ENCODE data around the gene CEP85L. TPM values are rescaled to one million over a fixed set of nuclear protein-coding genes. Genes with fewer than 3 reads are reported as not detected.
A peak's percentile ranks its signal among the peaks of the same experiment; 100 is the strongest.

CEP85L gene
- total and polyA plus RNA-seq, 10 of the 15 experiments (the other 5 are each of a cell fraction or from before 2014, with no cell fraction given), result 1.8 to 10.9 (median 7.1) TPM

GRCh38 chr6:118565311-118565960 lies 86.0 kb downstream of the CEP85L start:
- ChIA-PET SMC1A (ENCODE audit: uncharacterized antibody, unreplicated experiment) (interaction anchor here (0.6 to 3.1 kb wide), 43 partner anchors 10 to 650 kb away, joined by 3 to 42 read pairs (median 4); no protein-coding TSS in a partner anchor), POLR2A (no interaction called here), CTCF (interaction anchor here (0.7 to 5.0 kb wide), 58 partner anchors 9 to 583 kb away, joined by 3 to 54 read pairs (median 5); partner anchors contain the start of gene PLN), RAD21 (ENCODE audit: unreplicated experiment) (interaction anchor here (0.6 to 2.5 kb wide), 31 partner anchors 8 to 725 kb away, joined by 3 to 21 read pairs (median 4); partner anchors contain the start of gene MCM9)
- Histone ChIP-seq H4K20me1 (ENCODE audit: control insufficient read depth, insufficient read depth) (no peaks in the 10 kb centered on the region), H3K4me3 (no peak overlapping the region), H3K36me3 (ENCODE audit: control insufficient read depth in 2 of 2, insufficient read depth in 2 of 2, low read length in 1 of 2) (no peaks in the 10 kb centered on the region), H3K27ac (ENCODE audit: control insufficient read depth, insufficient read depth) (no peak overlapping the region), H2AFZ (ENCODE audit: control insufficient read depth, low read depth, low read length) (no peak overlapping the region; the same call in 1 of the 2 replicates), H3K27me3 (replicated peaks in 1 of 2; ENCODE audit: control insufficient read depth in 2 of 2, insufficient read depth in 2 of 2, low read length in 1 of 2) (no peaks in the 10 kb centered on the region), H3K4me2 (ENCODE audit: control insufficient read depth, insufficient read depth) (no peak overlapping the region; the same call in 1 of the 2 replicates), H3K79me2 (ENCODE audit: control insufficient read depth, insufficient read depth, low read length) (no peaks in the 10 kb centered on the region), H3K9ac (ENCODE audit: control insufficient read depth, insufficient read depth, low read length) (no peak overlapping the region), H3K4me1 (ENCODE audit: control insufficient read depth, insufficient read depth, low read length) (peaks cover 2% of the 10 kb centered on the region; the same call in 1 of the 2 replicates), H3K9me3 (replicated peaks; ENCODE audit: control insufficient read depth, insufficient read depth, low read length) (no peaks in the 10 kb centered on the region)
- in situ Hi-C loops (cut with MboI) (no loop called here), intact Hi-C loops (cut with micrococcal nuclease; ENCODE audit: unreplicated experiment) (loop anchor here (1.0 to 10.0 kb wide), 6 partner anchors 53 to 545 kb away; partner anchors contain the start of gene ASF1A)
- WGBS (ENCODE audit: insufficient coverage, insufficient replicate concordance, low lambda C conversion rate, missing lambda C conversion rate), result 13% methylated on average over 5 of the region's 5 CpGs
- TF ChIP-seq RFX5 (IDR thresholded peaks at IDR 0.05; ENCODE audit: low read depth, low read length) (peak; percentile 64; the same call in 1 of the 2 replicates), MLLT1 (IDR thresholded peaks at IDR 0.05) (no peak), POU2F2 (IDR thresholded peaks at IDR 0.05; ENCODE audit: borderline replicate concordance, low read depth, low read length) (peak; percentile 33; the same call in 1 of the 3 replicates), SMC3 (IDR thresholded peaks at IDR 0.05; ENCODE audit: borderline replicate concordance, low read length) (peak; percentile 96), RAD21 (IDR thresholded peaks at IDR 0.05; ENCODE audit: insufficient read depth, low read depth, low read length) (peak; percentile 95), BHLHE40 (IDR thresholded peaks at IDR 0.05; ENCODE audit: borderline replicate concordance in 1 of 2, low read depth in 2 of 2, low read length in 1 of 2) (peak in 1 of 2 experiments; percentile 24; a peak in 1 of 4 replicates), BCL11A (IDR thresholded peaks at IDR 0.05; ENCODE audit: low read depth, low read length) (no peak), ZNF207 (IDR thresholded peaks at IDR 0.05; ENCODE audit: borderline replicate concordance) (no peak), ZNF592 (IDR thresholded peaks at IDR 0.05) (peak; percentile 20; the same call in 1 of the 2 replicates), SPI1 (IDR thresholded peaks at IDR 0.05; ENCODE audit: borderline replicate concordance, insufficient read depth, low read depth, low read length) (peak; percentile 91), IRF4 (IDR thresholded peaks at IDR 0.05; ENCODE audit: low read depth, low read length) (peak; percentile 87)
- TF ChIP-seq, protein P1, sequence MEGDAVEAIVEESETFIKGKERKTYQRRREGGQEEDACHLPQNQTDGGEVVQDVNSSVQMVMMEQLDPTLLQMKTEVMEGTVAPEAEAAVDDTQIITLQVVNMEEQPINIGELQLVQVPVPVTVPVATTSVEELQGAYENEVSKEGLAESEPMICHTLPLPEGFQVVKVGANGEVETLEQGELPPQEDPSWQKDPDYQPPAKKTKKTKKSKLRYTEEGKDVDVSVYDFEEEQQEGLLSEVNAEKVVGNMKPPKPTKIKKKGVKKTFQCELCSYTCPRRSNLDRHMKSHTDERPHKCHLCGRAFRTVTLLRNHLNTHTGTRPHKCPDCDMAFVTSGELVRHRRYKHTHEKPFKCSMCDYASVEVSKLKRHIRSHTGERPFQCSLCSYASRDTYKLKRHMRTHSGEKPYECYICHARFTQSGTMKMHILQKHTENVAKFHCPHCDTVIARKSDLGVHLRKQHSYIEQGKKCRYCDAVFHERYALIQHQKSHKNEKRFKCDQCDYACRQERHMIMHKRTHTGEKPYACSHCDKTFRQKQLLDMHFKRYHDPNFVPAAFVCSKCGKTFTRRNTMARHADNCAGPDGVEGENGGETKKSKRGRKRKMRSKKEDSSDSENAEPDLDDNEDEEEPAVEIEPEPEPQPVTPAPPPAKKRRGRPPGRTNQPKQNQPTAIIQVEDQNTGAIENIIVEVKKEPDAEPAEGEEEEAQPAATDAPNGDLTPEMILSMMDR (IDR thresholded peaks at IDR 0.05 in 2 of 3, conservative IDR thresholded peaks at IDR 0.05 in 1 of 3; ENCODE audit: control insufficient read depth in 2 of 3, extremely low read depth in 1 of 3, insufficient read depth in 1 of 3, low read depth in 3 of 3, low read length in 3 of 3), result peak; percentile 68 to 91 (median 80)
- DNase-seq (ENCODE audit: low read depth, low spot score) (peak; percentile 65), ATAC-seq (peak; percentile 100), FAIRE-seq (peak; percentile 99)
- TSS peak; percentile 36 for BruUV-seq (replicated peaks)

Data from GM12878 (cell line).